Tongue (tissue), 2 donors: Measurements from ENCODE around the gene ZNF768. TPM values are rescaled to one million over a fixed set of nuclear protein-coding genes. Genes with fewer than 3 reads are reported as not detected.
"Not testable (repeated sequence)": the region's sequence is repeated elsewhere in the genome, so short reads cannot be mapped to it uniquely, and the experiment has no call there.

Source experiments
- DNase-seq: peaks from one replicate; pipeline ENCODE4 v3.0.0-alpha.2; 2015
- total RNA-seq: library from RNA; depleted of rRNA; stranded (reverse); fragments of >200 nt; gene quantifications from one replicate; pipeline ENCODE4 v1.2.3, GENCODE V29; 2014

Gene ZNF768
- total RNA-seq, 1 donor from 2014 or later = 25.6 TPM

DNA sequence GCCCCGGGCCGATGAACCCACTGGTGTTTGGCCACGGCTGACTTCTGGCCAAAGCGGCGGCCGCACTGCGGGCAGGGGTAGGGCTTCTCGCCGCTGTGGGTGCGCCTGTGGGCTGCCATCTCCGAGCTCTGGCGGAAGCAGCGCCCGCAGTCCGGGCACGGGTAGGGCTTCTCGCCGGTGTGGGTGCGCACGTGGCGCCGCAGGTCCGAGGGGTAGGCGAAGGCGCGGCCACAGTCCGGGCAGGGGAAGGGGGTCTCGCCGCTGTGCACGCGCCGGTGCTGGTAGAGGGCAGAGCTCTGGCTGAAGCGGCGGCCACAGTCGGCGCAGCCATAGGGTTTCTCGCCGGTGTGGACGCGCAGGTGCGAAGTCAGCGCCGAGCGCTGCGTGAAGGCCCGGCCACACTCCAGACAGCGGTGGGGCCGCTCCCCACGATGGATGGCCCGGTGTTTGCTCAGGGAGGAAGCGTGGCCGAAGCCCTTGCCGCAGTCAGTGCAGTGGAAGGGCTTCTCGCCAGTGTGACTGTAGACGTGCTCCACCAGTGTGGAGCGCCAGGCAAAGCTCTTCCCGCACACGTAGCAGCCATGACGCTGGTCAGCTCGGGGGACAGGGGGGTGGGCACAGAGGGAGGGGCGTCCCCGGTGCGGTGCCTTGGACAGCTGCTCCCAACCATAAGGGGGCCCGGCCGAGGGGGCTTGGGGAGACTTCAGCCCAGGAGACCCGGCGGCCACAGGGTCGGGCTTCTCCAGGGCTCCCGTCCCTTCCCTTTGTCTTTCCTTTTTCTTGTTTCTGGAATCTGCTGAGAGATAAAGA is 29.2 kb upstream of the ZNF768 start:
- no peak for DNase-seq

DNA sequence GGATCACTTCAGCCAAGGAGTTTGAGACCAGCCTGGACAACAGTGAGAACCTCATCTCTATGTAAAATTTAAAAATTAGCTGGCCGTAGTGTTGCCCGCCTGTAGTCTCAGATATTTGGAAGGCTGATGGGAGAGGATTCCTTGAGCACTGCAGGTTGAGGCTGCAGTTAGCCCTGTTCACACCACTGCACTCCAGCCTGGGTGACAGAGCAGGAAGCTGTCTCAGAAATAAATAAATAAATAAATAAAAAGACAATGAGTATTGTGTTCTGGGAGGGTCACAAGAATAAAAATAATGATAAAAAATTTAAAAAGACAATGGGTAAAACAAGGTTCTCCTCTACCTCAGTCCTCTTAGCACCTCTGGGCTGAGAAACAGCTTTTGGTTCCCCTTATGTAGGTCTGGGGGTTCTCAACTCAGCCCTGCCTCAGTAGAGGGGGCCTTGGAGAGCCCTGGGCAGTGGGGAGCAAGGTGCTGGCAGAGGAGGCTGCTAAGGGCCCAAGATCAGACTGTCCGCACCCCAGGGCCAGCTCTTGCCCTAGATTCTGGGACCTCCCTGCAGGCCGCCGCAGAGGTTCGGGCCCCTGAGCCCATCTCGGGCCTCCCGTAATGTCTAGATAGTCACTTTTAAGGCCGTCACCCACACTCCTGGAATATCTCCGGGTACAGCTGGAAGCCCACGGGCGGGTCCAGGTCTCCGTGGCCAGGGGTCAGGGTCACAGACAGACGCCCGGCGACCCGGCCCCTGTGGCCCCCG is 28.4 kb upstream of the ZNF768 start:
- DNase-seq = no peak

DNA sequence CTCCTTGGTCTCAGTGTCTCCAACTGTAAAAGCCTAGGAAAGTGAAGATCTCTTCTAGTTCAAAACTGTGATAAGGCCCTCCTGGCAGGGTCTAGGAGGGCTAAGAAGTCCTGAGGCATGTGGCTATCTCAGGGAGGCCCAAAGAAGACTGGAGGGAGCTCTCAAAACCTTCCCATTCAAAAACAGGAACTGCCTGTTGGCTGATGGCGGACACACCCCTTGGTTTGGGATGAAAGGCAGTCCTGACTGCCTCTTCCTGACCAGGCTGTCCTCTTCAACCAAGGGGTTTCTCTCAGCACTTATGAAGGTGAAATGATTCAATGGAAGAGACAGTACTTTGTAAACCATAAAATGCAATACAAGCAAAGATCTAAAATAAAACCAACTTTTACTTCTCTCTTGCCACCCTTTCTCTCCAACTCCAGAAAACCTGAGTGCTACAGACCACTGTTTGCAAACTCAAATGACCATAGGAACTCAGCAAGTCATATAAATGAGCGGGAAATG is 27.1 kb upstream of the ZNF768 start:
- no peak for DNase-seq

DNA sequence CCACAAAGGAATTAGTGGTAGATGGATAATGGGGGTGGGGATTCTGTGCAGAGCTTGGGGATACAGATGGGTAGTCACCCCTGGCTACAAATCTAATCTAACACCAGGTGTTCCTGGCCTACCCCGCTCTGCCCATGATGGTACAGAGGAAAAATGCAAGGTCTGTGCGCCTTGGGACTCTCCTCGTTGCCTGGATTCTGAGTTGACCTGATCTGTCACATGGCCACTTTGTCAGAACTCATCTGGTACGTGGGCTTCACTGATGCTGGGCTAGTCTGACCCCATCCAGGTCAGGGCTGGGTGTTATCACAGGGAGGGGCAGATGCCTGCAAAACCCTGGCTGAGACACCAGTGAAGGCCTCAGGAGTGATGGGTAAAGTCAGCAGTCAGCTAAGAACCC is 26.6 kb upstream of the ZNF768 start:
- DNase-seq = no peak

DNA sequence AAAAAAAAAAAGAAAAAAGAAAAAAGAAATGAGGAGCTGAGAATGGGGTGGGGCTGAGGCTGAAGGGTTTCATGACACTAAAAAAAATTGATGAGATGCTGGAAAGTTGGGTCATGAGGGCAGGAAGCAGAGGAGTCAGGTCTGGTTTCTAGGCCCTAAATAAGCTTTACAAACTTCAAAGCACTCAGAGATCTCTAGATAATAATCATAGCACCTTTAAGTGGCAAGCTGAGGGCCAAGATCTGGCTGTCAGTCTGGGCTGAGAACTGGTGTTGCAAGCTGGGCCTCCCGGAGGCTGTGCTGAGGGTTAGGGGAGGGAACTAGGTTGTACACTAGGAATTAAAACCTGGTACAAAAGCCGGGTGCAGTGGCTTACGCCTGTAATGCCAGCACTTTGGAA is 25.4 kb upstream of the ZNF768 start:
- no peak for DNase-seq

- no peak for DNase-seq
Measured at GRCh38 chr16:30548416-30549253, 22.3 kb upstream of the ZNF768 start.

DNA sequence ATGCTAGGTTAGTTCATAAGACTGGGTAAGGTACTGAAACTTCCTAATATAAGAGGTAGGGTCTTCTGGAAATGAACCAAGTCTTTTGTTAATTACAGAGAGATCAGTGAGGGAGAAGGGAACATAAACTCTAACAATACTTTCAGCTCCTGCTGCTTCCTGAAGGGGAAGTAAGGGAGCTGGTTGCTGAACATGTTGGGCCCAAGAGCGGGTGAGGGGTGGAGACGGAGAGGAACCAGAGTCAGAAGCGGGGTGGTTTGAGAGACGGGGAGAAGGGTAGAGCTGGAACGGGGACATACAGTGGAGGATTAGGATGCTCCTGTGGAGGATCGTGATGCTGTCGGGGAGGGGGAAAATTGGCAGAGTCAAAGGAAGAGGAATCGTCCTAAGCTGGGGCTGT is 19.7 kb upstream of the ZNF768 start:
- DNase-seq = no peak

GRCh38 chr16:30543067-30543466 is 16.7 kb upstream of the ZNF768 start:
- DNase-seq = no peak

- DNase-seq = no peak
Measured at GRCh38 chr16:30541502-30542329, 15.3 kb upstream of the ZNF768 start.

GRCh38 chr16:30540916-30541464 is 14.6 kb upstream of the ZNF768 start:
- not testable (repeated sequence) for DNase-seq

DNA sequence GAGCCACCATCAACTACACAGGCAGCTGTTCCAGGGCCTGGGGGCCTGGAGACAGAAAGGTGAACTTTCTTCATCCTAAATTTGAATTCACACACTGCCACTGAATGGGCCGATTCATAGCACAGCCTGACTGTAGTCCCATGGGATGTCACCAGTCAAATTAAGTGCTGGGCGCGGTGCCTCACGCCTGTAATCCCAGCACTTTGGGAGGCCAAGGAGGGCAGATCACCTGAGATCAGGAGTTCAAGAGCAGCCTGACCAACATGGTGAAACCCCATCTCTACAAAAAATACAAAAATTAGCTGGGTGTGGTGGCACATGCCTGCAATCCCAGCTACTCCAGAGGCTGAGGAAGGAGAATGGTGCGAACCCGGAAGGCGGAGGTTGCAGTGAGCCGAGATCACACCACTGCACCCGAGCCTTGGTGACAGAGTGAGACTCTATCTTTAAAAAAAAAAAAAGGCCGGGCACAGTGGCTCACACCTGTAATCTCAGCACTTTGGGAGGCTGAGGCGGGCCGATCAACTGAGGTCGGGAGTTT is 13.7 kb upstream of the ZNF768 start:
- not testable (repeated sequence) for DNase-seq

- no peak for DNase-seq
Measured at GRCh38 chr16:30539000-30539964, 12.9 kb upstream of the ZNF768 start.

DNA sequence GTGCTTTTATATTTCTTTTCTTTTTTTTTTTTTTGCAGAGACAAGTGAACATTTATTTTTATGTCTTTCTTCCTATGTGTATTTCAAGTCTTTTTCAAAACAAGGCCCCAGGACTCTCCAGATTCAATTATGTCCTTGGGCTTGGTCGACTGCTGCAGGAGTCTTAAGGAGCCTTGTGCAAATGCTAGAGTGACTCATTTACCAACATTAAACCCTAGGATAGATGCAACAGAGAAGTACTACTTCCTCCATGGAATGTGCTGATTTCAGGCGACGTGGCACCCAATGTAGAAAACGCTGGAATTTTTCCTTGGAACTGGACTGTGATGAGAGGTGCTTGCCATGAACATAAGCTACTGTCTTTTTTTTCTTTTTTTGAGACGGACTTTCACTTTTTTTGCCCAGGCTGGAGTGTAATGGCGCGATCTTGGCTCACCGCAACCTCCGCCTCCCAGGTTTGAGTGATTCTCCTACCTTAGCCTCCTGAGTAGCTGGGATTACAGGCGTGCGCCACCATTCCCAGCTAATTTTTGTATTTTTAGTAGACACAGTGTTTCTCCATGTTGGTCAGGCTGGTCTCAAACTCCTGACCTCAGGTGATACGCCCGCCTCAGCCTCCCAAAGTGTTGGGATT is 10.1 kb upstream of the ZNF768 start:
- not testable (repeated sequence) for DNase-seq

DNA sequence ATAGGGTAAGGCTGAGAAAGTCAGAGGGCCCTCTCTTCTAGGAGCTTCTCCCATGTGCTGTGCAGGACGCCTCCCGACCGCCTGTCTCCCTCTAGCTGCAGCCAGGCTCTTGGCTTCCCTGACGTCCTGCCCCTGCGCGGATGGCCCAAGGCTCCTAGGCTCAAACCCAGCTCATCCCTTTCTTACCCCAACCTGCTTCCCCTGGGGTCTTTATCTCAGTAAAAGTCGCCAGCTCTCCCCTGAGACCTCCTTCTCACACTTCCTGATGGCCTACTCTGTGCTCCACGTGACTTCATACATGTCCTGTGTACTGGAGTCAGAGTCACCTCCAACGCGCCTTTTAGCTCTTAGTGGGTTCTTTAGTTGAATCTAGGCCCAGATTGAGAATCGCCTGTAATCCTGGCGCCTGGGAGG is 9.4 kb upstream of the ZNF768 start:
- peak; percentile 87 for DNase-seq

- no peak for DNase-seq
Measured at GRCh38 chr16:30535106-30535776, 8.9 kb upstream of the ZNF768 start.

DNA sequence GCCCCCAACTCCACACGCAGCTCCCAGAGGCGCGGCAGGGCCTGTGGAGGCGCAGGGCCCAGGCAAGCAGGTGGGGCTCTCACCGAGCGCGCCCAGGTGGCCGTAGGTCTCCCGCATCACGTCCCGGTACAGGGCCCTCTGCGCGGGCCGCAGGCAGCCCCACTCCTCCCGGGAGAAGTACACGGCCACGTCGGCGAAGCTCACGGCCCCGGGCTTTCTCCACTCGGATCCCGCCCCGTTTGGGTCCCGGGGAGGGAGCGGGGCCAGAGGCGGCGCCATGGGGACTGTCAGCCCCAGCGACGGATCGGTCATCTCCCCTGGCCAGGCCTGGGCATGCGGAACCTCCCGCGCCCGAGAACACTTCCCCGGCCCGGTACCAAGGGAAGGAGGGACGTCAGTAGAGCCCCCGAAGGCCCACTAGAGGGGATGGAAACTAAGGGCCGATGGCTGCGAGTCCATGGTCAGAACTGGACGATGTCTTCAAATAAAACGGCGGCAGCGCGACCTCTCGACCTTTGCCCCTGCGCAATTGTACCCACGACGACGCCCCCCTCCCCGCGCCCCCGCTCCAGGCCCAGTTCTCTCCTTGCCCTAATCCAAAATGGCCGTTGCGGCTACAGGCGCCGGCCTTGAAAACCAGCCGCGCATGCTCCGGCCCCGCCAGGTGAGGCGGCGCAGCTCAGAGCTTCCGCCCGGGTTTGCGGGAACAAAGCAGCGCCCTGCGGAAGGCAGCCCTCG is 8.2 kb upstream of the ZNF768 start, which contains the start of gene ZNF747:
ZNF747 (minus strand) TSS at position 491 of the 738 bp plus-strand sequence; CDS start at position 312, 179 bp downstream.
- peak; percentile 97 for DNase-seq

DNA sequence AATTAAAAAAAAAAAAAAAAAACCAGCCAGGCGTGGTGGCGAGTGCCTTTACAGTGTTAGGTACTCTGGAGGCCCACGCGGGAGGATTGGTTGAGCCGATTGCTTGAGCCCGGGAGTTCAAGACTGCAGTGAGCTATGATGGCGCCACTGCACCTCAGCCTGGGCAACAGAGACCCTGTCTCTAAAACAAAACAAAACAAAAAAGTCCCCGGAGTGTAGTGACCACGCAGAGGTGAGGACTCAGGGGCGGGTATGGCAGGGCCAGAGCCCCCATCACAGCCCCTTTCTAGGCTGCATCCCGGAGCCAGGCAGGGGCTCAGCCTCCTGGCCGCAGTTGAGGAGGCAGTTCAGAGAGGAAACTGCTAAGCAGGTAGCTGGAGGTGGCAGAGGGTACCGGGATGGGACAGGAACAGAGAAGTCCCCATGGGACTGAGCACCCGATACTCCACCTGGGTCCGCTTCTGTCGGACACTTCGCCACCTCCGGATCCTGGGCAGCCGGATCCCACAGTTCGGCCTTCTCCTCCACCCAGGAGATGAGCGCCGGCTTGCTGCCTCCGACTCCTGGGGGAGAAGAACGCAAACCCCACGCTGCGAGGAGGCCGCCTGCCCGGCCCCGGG is 7.5 kb upstream of the ZNF768 start:
- no peak for DNase-seq
